ENCODE results near the gene RFPL4A.

Gene RFPL4A

GRCh38 chr19:55809381-55810058 lies 50.6 kb downstream of the RFPL4A start:
- DNase-seq = no peak

GRCh38 chr19:55811340-55811739 lies 52.4 kb downstream of the RFPL4A start:
- no peak for DNase-seq

- no peak for DNase-seq
These were observed 53.6 kb downstream of the RFPL4A start for GRCh38 chr19:55812449-55812848.
